Glomerular visceral epithelial cell (primary cell): ENCODE results near the gene SLC25A4.
"Not testable (repeated sequence)": the region's sequence is repeated elsewhere in the genome, so short reads cannot be mapped to it uniquely, and the experiment has no call there.

Source experiments
- DNase-seq: peaks from one replicate; pipeline ENCODE4 v3.0.0-alpha.2; 2016; ENCODE audit errors: extremely low spot score

The SLC25A4 gene

DNA sequence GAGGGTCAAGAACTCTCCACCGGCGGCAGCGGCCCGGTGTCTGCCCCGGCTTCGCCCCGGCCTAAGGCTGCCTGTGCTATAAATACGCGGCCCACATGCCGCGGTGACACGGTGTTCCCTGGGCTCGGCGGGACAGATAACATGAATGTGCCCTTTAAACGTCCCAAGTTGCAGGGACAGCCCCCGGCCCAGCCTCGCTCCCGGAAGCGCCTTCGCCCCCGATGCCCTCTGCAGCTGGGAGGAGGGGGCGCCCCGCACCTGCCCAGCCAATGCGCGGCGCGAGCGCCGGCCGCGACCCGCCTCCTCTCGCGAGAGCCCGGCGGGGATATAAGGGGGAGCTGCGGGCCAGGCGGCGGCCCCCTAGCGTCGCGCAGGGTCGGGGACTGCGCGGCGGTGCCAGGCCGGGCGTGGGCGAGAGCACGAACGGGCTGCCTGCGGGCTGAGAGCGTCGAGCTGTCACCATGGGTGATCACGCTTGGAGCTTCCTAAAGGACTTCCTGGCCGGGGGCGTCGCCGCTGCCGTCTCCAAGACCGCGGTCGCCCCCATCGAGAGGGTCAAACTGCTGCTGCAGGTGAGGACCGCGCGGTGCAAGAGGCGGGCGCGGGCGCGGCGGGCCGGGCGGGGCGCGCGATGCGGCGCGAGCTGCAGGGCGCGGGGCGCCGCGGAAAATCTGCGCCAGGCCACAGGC, at the start of gene SLC25A4:
SLC25A4 (plus strand) TSS at position 355 of the 689 bp plus-strand sequence; CDS start at position 462, 107 bp downstream.
- DNase-seq, result peak; percentile 86

DNA sequence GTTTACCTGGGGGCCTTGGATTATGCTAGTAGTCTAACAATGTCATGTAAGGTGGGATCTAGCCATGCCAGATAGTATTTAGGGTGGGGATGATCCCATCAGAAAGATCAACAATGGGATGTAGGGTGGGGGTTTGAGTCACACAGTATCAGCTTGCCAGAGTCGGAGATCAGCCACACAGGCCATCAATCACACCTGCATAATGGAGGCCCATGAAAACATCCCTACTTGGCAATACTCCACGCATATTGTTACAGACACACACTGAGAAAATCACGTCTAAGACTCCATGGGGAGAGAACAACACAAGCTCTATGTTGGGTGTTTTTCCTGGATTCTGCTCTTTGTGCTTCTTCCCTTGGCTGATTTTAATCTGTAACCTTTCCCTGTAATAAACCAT, 49.5 kb upstream of the SLC25A4 start:
- no peak for DNase-seq

DNA sequence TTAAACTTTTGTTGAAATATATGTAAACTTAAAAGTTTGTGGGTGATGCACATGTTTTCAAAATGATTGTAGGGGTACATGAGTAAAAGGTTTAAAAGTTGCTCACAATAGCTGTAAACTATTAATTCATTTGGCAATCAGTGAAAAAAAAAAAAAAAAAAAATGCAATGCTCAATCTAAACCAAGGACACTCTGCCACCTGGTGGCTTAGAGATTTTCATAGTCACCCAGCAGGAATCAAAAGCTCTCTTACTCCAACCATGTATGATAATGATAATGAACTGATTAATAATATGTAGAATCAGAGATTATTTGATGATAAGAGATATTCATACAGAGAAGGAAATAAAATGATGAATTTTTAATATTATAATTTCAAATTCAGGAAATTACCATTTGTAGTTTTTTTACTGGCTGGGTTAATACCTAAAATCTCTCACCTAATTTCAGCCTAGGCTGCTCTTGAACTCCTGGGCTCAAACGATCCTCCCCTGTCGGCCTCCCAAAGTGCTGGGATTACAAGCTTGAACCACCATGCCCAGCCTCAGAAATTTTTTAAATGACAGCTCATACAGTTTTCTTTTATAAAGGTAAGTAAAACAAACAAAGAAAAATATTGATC, 46.9 kb upstream of the SLC25A4 start:
- DNase-seq, result peak; percentile 23

DNA sequence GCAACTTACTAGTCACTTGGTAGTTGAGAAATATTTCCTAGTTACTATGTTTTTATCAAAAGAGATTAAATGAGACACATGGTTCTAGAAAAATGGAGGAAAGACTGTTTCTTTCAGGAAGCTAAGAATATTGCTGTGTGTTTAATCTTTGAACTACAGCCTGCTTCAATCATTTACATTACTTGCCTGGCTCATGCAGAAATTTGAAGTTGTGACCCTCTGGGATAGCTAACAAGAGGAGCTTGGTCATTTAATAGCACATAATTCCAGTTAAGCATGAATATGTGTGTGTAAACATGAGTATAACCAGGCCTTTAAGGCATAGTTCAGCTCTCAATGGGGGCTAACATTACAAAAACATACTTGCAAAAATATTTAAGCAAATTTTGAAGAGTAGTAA, 44.6 kb upstream of the SLC25A4 start:
- no peak for DNase-seq

DNA sequence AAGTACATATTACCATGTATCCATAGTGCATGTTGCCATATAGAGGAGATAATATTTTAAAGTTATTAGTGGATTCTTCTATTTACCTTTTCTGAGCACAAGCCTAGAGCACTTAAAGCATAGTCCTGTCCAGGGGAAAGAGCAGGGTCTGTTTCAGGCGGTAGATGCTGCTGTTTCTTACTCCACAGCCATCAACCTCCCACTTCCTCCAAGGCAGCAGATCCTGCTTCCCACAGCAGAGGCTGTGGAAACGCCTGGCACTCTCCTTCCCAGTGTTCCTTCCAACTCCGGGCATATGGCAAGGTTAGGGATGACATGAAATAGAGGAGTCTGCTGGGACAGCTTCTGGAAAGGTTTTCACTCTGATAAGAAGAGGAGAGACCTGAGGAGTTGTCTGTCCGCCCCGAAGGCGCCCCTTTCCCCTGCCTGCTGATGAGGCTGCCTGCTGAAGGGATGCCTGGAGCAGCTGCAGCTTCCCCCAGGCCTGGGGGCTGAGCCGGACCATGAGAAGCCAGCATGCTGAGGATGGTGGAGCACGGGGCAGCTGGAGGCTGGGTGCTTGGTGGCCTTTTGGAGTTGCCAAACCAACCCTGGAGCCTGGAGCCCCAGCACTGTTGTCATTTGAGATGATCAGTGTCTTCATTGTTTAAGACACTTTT, 43.9 kb upstream of the SLC25A4 start:
- no peak for DNase-seq

DNA sequence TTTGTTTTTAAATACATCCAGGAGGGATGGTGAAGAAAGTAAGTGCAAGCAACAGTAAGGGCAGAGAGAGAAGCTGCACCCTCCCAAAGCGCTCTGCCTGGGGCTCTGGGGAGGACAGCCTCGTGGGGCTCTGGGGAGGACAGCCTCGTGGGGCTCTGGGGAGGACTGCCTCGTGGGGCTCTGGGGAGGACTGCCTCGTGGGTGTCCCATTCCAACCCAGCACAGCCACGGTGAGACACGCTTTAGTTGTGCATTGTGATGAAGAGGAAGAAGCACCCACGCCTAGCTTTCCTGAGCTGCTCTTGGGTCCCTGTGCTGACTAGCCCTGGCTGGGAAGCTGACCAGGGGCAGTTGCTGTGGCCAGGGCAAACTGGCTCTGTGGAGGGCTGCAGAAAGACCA, 43.1 kb upstream of the SLC25A4 start:
- no peak for DNase-seq

DNA sequence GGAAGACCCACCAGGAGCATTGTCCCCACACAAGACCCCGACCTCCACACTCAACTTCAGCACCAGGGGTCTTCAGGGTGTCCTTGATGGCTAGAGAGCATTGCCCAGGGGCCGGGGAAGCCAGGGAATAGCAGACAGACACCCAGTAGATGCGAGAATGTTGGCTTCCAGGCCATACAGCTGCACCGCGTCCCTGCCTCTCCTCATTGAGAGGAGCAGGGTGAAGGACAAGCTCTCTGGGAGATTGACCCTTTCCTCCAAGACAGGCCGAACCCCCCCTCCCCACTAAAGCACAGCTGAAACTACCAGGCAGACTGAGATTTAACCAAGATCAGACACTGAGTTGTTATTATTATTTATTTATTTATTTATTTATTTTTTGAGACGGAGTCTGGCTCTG, 42.6 kb upstream of the SLC25A4 start:
- DNase-seq, result no peak

DNA sequence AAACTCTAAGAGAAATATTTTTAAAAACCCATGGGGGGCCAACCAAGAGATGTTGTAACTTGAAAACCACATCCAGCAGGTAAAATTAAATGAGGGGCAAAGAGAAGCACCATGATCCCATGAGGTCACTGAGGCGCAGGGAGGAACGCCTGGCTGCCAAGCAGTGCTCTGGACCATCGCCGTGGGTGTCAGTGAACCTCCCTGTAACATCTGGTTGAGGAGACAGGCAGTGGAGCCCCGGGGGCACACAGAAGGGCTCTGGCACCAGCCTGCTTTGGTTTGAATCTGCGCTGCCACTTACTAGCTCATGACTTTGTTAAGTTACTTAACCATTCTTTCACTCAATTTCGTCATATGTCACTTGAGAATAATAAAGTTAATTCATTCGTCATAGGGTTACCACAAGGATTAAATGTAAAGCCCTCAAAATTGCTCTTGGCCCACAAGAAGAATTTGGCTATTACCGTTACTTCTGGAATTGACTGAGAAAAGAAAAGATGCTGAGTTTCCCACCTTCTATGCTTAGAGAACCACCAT, 41.6 kb upstream of the SLC25A4 start:
- DNase-seq, result no peak

DNA sequence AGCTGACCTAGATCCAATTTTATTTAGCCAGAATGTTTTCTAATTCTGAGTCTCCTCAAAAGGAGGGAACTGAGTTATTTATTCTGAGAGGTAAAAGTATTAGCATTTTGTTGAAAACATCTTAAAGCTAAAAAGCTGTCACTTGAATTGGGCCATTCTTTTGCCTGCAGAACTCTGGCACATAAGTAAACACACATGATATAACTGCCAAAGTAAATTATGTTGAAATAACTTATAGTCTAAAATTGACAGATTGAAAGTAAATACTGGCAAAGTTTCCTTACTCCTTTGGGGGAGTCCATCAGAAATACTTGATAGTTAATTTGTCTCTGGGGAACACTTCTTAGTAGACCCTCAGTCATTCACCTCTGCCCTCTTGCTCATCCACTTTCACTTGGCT, 38.3 kb upstream of the SLC25A4 start:
- DNase-seq, result no peak

DNA sequence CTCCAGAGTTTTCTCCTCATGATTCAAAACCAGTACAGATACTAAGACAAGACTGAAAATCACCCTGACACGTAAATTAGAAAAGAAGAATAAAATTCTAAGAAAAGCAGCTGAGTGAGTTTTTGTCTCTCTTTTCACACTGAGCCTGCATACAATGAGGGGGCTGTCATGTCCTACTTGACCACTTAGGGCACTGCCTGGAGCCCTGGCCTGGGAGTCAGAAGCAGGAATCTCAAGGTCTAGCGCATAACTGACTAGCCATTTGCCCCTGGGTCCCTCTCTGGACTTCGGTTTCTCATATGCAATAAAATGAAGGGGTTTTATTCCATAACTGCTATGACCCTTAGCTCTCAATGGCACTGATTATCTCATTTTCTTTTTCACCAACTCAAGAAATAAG, 36.7 kb upstream of the SLC25A4 start:
- DNase-seq, result no peak

DNA sequence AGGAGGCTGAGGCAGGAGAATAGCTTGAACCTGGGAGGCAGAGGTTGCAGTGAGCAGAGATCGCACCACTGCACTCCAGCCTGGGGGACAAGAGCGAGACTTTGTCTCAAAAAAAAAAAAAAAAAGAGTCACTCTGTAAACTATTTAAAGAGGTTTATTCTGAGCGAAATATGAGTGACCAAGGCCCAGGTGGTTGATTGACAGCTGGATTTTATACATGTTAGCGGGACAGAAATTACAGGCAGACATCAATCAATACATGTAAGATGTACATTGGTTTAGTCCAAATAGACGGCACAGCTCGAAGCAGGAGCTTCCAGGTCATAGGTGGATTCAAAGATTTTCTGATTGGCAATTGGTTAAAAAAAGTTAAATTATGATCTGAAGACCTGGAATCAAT, 35.5 kb upstream of the SLC25A4 start:
- DNase-seq, result not testable (repeated sequence)

DNA sequence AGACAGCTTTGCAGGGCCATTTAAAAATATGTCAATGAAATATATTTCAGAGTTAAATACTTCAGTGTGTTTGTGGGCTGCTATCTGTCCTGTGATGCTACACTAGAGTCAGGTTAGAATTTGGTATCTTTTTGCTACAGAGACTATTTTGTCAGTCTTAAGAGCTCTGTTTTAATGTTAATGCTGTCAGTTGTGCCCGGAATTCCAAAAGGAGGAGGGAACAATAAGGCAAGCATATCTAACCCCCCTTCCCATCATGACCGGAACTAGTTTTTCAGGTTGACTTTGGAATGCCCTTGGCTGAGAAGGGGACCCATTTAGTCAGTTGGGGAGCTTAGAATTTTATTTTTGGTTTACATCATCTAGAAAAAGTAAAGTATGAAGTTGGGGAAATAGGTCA, 34.9 kb upstream of the SLC25A4 start:
- DNase-seq, result no peak

DNA sequence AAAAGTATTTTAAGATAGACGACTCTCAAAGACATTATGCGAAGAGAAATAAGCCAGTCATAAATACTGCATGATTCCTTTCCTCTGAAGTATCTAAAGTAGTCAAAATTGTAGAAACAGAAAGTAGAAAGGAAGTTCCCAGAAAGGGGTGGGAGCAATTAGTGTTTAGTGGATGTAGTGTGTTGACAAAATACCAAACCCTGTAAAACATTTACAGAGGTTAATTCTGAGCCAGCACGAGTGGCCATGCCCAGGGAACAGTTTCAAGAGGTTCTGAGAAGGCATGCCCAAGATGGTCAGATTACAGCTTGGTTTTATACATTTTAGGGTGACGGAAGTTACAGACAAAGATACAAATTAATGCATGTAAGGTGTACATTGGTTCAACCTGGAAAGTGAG, 34.4 kb upstream of the SLC25A4 start:
- DNase-seq, result no peak

DNA sequence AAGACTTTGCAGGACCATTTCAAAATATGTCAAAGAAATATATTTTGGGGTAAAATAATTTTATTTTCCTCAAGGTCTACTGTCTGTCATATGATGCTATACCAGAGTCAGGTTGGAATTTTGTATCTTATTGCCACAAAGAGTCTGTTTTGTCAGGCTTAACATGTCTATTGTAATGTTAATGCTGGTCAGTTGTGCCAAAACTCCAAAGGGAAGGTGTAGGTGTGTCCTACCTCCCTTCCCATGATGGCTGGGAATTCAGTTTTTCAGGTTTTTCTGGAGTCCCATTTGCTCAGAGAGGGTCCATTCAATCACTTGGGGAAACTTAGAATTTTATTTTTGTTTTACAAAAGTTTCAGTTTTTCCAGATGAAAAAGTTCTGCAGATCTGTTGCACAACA, 33.3 kb upstream of the SLC25A4 start:
- no peak for DNase-seq

DNA sequence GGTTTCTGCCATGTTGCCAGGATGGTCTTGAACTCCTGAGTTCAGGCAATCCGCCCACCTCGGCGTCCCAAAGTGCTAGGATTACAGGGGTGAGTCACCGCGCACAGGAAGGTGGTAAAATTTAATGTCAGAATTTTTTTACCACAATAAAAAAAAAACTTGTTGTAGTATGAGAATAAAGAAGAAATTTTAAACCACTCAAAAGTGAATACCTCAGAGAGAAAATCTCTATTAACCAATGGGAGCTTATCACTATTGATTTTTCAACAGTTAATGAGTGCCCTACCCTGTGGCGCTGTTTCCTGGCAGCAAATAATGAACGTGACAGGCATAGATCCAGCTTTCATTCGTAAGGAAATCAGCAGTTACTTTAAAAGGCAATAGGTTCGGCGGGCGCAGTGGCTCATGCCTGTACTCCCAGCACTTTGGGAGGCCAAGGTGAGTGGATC, 32.7 kb upstream of the SLC25A4 start:
- DNase-seq, result no peak

DNA sequence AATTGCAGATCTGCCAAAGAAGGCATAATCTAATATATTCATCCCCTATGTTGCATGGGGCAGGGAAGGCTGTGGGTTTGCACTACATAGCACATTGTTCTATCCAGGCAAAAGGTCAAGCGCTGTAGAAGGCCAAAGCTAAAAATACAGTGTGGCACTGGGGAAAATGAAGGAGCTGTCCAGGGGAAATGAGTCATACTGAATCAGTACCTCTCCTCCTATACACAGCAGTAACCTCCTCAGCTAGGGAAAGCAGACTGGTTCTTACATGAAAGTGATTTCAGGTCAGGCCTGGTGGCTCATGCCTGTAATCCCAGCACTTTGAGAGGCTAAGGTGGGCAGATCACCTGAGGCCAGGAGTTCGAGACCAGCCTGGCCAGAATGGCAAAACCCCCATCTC, 31.0 kb upstream of the SLC25A4 start:
- peak; percentile 80 for DNase-seq

DNA sequence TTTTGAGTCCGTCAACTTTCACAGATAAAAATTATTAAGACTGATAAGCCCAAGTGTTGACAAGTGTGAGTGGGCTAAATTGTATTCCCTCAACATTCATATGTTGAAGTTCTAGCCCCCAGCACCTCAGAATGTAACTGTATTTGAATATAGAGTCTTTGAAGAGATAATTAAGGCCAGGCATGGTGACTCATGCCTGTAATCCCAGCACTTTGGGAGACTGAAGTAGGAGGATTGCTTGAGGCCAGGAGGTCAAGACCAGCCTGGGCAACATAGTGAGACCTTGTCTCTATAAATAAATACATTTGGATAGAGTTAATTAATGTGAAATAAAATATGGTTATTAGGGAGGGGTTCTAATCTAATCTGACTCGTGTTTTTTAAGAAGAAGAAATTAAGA, 29.7 kb upstream of the SLC25A4 start:
- DNase-seq, result no peak

DNA sequence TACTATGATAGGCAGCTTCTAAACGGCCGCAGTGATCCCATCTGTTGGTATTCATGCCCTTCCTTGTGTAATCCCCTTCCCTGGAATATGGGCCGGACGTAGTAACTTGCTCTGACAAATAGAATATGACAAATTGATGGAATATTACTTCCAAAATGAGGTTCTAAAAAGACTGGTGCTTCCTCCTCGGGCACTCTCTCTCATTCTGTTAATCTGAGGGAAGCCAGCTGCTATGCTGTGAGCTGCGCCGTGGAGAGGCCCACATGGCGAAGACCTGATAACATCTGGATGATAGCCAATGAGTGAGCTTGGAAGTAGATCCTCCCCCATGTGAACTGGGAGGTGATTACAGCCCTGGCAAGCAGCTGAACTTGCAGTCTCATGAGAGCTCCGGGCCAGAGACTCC, 27.2 kb upstream of the SLC25A4 start:
- DNase-seq, result no peak

DNA sequence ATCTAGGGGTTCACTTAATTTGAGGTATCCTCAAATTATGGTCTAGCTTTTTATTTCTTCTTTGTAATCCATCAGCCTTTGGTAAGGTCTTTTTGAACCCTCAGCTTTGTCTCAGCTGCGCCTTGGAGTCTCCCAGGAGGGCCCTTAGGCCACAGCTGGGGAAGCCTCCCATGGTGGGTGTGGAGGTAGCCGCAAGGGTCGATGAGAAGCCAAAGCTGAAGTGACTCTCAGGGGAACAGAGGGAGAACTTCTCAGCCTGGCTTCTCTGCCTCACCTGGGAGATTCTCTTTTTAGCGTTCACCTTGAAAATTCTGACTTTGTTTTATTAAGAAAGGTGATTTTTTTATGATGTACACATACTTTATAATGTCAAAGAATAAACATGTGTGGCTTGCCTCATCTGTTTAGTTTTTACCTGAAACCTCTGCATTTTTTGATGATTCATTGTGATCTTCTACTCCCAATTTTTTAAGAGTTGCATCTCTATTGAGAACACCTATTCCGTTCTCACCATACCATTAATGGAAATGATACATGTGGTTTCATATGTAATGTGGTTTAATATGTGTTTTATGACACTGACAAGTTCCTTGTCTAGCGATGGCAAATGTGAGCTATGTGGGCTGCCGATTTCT, 25.6 kb upstream of the SLC25A4 start:
- no peak for DNase-seq

DNA sequence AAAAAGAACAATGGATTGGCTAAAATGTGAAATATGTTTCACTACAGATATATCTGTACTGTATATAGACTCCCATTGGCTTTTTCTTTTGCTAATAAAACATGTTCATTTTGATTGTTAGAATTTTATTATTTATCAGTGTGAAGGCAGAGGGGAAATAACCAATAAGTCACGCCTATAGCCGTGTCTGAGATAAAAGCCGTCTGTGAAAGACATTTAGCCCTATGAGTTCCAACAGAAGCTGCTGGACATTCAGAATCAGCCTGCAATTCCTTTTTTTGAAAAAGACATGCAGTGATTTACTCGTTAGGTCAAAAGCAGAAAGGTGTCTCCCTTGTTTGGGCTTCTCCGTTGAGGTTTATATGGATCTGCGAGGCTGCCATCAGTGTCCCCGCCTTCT, 24.2 kb upstream of the SLC25A4 start:
- no peak for DNase-seq

DNA sequence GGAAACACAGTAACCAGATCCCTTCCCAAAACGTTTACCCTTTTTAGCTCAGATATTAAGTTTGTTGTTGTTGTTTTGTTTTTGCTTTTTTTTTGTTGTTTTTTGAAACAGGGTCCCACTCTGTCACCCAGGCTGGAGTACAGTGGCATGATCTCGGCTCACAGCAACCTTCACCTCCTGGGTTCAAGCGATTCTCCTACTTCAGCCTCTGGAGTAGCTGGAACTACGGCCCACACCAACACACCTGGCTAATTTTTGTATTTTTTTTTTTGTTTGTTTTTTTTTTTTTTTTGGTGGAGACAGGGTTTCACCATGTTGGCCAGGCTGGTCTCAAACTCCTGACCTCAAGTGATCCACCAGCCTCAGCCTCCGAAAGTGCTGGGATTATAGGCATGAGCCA, 23.6 kb upstream of the SLC25A4 start:
- DNase-seq, result not testable (repeated sequence)

DNA sequence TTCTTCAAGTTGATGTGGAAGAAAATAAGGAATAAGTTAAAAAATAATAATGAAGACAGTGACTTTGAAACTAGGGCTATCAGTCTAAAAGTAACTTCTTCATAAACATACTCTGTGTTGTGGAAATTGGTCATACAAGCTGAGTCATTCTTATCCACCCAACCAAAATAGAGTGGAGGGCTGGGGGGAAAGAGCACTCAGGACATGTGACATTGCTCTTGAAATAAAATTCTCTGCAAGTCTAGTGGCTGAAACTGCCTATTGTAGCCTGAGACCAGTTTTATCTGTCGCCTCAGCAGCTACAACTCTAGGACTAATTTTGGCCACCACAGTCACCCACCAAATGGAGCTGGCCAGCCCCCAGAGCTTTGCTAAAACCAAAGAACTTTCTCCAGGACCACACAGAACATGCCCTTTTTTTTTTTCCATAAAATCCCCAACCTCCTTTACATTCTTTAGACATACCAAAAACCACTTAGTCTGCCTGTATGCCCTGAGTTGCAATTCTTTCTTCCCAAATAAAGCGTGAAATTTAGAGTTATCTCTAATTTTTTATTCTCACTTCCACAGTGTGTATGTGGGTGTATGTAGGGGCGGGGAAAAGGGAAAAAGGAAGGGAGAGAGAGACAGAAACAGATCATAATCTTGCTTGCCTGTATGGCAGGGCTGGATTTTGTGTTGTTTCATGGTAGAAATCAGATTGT, 23.0 kb upstream of the SLC25A4 start:
- DNase-seq, result no peak
